ENCODE data around the gene PHLDA3.
"Not testable (repeated sequence)": the region's sequence is repeated elsewhere in the genome, so short reads cannot be mapped to it uniquely, and the experiment has no call there.

Gene PHLDA3

DNA sequence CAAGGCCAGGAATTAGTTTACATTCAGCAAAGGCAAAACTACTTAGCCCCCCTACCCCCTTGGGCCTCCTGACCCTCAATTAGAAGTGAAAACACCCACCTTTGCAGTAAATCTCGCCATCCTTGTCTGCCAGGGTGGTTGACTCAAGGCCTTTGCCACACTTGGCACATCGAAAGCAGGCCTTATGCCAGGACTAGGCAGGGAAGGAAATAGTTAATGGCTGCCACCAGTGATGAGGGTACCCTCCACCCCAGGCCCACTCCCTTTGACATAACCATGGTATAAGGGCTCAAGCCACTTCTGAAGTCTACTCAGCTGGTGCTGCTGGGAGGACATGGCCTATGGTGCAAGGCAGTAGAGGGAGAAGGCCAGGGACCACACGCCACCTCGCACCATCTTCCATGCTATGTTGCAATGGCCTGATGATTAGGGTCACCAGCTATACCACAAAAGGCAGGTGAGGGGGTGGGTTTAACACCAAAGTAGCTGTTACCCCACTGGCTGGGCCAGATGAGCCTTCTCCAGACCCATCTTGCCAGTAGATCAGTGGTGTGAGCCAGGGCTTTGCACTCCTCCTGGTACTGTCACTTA is 16.3 kb upstream of the PHLDA3 start:
- no peak for DNase-seq

DNA sequence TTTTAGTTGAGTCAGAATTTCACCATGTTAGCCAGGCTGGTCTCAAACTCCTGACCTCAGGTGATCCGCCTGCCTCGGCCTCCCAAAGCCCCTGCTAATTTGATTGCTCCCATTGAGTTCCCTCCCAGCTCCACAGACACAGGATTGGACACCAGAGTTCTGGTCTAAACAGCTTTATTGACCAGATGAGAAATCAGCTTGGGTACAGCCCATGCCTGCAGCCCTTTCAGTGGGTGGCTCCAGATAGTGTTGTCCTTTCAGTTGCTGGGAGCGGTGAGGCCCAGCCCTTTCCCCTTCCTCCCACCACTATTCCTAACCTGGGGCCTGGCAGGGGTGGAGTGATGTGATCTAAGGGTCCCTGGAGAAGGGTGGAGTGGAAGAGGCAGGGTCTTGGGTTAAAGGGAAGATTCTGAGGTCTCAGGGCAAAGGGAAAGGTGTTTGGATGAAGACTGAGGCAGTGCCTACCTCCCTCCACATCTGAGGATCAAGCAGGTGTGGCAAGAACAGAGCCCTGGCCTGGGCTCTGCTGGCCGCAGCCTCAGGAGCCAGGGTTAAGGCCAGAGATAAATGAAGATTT is 14.5 kb upstream of the PHLDA3 start:
- no peak for DNase-seq

DNA sequence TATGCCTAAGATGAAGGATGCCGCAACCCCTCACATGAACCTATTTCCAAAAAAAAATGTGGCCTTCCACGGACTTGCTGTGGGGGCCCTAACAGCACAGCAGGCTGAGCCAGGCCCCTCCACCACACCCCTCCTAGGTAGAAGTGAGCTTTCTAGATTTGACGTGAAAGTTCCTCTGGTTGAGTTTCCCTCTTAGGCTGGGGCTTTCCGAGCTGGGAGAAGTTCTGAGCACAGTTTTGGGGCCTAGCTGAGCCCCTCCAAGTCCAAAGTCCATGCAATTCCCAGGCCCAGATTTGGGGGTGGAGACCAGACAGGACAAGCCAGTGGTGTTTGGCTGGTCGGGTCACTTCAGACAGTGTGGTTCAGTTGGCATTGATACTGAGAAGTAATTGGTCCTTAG is 13.8 kb upstream of the PHLDA3 start:
- no peak for DNase-seq

DNA sequence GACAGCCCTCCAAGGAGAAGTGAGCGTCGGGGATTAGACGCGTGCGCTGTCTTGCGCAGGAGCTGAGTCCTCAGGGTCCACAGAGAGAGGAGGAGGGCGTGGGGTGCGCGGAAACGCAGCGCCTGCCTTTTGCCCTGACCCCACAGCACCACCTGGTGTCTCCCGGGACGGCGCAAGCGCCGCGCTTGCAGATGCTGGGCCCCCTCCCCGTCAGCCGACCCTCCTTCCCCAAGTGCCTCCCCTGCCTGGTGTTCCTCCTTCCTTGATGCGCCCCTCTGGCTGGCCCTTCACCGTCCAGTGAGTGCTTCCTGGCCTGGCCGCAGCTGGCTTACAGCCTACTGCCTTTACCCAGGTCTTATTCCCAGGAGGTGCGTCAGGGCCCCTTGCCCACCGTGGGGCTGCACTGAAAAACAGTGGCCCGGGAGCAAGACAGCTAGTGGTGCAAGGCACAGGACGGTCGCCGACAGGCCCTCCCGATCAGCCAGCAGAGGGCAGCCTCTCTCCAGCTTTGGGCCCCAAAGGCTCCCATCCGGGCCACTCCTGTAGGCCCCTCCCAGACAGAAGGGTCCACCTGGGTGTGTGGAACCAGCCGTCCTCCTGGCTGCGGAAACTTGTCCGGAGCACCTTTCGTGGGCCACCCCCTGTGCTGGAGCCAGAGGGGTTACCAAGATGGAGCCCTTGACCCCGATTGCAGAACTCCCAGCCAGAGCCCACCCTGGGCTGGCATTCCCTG is 12.9 kb upstream of the PHLDA3 start:
- DNase-seq = peak; percentile 84

DNA sequence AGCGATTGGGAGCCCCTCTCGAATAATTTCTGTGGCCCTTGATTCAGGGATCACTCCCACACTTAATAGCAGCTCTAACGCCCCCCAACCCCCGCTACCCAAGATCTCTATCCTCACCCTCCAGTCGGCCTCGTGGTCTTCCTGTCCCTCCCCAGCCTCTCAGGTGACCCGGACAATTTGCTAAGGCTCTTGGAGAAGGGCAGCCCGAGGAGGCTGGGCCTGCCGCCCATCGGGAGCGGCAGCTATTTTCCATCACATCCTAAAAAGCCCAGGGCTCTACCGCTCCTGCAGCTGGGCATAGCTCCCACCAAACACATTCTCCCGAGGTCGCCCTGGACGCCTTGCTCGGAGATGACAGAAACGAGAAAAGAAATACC is 12.0 kb upstream of the PHLDA3 start:
- no peak for DNase-seq

DNA sequence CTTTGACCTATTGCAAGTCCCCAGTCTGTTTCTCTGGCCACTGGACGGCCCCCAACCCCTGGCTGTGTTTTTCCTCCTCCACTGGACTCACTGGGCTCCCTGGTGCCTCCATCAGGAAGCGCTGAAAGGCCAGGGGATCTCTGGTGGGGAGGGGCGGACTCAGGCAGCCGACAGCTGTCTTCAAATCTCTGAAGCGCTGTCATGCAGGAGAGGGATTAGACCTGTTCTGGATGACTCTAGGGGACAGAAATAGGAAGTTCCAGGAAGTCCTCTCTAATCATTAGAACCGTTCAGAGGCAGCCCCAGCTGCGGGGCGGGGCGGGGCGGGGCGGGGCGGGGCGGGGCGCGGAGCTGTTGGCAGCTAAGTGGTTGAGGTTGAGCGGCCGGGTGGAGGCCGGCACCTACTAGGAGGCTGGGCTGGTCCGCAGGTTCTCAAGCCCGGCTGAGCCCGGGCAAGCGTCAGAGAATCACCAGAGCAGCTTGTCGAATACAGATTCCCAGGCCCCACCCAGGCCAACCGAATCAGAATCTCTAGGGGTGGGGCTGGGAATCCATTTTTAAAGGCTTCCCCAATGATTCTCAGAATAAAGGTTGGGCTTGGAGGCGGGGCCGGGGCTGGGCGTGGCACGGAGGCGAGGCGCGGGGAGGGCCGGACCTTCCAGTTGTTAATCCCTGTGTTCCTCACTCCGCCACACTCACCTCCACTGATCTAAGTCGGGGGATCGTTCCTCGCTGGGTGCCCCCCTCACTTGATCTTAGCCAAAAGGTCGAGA is 11.4 kb upstream of the PHLDA3 start:
- DNase-seq = peak; percentile 73

DNA sequence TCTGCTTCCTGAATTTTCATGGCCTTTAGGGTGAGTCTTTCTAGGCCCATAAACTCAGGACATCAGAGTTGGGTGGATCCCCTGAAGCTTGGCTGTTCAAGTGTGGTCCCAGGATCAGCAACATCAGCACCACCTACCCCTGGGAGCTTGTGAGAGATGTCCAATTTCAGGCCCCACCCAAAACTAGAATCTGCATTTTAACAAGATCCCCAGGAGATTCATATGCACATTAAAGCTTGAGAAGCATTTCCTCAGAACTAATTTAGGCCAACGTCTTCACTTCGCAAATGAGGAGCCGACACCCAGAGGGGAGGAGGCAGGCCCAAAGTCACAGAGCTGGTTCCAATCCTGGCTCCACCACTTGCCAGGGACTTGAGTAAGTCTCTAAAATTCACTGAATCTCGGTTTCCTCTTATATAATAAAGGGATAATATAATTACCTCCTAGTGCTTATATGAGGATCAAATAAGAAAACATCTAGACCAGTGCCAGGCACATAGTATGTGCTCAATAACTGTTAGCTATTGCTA is 10.3 kb upstream of the PHLDA3 start:
- no peak for DNase-seq

DNA sequence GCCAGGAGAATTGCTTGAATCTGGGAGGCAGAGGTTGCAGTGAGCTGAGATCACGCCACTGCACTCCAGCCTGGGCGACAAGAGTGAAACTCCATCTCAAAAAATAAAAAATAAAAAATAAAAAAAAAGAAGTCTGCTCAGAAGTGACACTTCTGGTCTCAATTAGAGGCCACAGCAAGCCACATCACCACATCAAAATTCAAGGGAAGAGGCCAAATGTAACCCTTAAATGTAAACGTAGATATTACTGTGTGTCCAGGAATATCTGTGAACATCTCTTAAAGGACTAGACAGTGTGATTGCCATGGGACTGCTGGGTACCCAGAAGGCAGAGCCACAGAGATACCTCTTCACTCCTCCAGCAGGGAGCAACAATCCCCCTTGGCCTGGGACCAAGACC is 9.7 kb upstream of the PHLDA3 start:
- DNase-seq = not testable (repeated sequence)

DNA sequence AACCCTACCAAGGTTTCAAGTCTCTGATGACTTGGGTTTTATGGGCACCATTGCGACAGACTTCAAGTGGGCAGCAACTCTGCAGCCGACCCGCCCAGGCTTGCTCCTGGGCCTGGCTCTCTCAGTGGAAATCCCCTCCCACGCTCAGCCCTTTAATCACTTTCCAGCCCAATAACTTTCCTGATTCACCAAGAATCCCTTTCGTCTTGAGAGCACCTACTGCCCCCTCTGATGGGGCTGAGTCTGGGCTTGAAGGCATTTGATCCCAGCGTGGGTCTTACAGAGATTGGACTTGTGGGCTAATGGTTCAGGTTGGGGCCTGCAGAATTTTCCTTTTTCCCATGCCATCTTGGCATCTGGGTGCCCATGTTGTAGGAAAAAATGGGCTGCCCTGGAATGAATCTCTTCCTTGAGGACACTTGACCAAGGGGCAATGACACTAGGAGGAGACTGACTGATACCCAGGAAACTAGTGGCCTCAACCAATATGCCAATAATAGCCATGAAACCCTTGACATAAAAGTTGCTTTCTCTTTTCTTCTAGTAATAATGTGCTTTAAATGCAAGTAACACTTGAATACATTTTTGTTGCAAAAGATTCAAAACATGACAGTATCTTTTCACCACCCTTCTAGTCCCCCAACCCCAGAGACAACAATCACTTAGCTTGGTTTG is 7.8 kb upstream of the PHLDA3 start:
- no peak for DNase-seq

DNA sequence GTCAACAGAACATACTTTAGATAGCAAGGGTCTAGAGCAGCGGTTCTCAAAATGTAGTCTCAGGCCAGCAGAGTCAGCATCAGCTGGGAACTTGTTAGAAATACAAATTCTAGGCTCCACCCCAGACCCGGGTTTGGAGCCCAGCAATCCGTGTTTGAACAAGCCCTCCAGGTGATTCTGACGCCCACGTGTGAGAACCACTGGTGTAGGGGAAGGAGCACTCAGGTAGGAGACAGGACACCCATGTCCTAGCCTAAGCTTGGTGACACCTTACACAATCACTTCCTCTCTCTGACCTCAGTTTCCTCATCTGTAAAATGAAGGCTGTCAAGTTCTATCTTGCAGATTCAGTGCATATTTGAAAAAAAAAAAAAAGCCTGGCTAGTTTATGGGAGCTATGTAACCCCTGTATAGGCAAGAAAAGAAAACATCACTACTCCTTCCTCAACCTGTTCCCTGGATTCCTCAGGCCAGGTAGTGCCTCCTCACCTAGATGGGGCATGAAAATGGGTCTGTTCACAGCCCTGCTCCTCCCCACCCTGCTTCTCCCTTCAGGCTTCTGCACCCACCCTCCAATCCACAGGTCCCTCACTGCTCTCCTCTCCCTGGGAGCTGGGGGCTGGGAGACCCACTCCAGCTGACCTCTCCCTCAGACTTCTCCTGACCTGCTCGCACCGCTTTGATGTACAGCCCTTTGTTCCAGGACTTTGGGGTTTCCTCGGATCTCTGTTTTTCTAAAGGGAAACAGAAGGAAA is 7.1 kb upstream of the PHLDA3 start:
- no peak for DNase-seq

DNA sequence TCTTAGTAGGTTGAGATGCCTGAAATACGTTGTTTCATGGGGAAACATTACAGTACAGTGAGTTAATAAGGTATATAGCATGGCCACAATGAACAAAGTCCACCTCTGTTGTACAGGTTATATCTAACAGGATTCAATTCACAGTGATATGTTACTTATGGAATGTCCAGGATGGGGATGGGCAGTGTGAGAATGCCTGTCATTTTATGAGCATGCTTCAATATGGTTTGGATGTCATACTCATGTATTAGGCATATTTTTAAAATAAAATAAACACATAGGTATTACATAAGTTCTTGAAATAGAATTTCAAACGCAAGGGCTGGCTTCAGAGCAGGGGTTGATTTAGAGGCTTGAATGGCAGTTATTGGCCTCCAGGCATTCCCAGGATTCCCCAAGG is 6.1 kb upstream of the PHLDA3 start:
- no peak for DNase-seq

DNA sequence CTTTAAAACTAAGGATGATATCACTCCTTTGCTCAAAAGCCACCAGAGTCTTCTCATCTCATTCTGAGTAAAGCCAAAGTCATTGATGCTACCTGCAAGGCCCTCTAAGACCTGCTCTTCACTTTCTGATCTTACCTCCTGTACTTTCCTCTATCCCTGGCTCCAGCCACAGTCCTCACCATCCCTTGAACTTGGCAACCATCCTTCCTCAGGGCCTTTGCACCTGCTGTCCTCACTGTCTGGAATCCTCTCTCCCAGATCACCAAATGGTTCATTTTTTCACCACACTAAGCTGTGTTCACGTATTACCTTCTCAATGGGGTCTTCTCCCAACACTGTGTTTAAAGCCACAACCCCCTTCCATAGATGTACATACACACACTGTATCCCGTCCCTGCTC is 4.3 kb upstream of the PHLDA3 start:
- no peak for DNase-seq

DNA sequence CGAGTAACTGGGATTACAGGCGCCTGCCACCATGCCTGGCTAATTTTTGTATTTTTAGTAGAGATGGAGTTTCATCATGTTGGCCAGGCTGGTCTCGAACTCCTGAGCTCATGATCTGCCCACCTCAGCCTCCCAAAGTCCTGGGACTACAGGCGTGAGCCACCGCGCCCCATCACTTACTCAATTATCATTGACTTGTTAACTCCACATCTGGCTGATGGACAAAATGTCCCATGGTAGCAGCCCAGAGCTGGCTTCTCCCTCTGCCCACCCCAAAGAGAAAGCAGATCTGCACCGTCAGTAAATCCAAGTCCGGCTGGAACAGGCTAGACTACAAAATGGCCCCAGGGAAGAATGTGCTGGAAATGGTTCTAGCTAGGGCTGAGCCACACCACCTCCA is 3.3 kb upstream of the PHLDA3 start:
- DNase-seq = not testable (repeated sequence)

DNA sequence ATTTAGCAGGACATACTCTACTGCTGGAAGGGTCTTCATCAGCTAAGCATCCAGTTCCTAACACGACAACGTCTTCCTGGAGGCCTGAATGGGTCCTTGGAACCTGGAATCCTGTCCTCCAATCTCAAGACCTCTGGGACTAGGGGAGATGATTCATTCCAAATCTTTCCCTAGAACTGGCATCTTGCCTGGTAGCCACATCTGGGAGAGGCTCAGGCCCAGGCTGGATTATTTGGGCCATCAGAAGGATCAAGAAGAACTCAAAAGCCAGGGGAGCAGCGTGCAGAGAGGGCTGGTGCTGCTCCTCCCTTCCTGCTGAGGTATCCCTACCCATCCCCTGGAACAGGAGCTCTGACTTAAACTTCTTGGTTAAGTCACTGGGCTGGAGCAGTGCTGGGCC is 2.8 kb upstream of the PHLDA3 start:
- no peak for DNase-seq

DNA sequence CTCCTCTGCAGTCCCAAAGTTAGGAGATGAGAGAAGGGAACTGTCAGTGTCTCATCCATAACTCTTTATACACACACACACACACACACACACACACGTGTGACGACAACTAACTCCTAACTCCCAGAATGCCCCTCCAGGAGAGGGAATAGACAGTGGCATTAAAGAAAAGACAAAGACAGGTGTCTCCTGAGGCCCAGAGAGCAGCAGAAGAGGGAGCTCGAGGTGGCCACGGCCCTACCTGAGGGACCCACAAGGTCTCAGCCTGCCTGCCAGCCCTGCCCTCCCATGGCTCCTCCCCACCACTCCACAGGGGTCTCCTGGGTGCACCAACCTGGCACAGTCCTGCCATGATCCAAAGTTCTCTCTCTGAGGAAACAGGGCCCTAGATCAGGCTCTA is 1.6 kb upstream of the PHLDA3 start:
- DNase-seq = no peak

DNA sequence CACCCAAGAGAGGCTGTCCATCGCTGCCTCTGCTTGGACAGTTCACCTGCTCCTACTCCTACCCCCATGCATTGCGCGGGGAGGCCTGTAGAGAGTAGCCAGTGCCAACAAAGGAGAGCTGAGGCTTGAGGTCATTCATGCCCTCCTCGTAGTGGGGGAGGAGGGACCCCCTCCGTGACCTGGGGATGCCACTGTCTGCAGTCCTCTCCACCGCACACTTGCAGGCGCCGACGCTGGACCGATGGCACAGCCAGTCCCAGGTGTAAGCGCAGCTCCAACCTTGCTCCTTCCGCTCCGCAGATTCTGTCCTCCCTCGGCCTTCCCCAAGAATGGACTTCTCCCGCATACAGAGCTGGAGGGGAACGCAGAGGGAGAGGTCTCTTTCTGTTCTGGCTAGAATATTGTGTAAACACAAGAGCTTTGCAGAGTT is 672 bp upstream of the PHLDA3 start:
- no peak for DNase-seq

DNA sequence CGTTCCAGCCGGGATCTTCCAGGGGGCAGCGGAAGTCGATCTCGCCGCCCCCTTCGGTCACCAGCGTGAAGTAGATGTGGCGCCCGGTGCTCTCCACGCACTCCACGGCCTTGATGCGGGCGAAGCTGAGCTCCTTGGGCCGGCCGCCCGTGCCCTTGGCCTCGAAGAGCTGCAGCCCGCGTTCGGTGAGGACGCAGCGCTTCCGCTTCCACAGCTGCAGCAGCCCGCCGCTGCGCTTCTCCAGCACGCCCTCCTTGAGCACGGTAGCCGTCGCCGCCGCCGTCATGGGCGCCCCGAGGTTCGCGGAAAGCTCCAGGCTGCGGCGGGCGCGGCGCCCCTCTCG is 516 bp downstream of the PHLDA3 start:
- no peak for DNase-seq

DNA sequence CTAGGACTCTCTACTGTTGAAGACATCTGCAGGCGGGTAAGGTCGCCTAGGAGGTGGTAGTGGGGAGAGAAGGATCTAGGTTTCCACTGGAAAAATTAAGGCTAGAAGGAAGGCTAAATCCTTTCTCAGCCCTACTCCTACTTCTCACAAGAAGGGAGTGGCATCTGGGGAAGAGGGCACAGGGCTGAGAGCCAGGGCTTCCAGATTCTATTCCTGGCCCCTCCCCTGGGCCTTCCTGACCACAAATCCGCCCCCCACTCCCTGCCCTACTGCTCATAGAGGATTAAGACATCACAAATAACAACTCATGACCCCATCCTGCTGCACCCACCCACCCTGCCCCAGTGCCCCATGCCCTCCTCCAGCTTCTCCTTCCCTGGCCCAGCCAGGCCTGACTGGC is 2.5 kb downstream of the PHLDA3 start:
- no peak for DNase-seq

DNA sequence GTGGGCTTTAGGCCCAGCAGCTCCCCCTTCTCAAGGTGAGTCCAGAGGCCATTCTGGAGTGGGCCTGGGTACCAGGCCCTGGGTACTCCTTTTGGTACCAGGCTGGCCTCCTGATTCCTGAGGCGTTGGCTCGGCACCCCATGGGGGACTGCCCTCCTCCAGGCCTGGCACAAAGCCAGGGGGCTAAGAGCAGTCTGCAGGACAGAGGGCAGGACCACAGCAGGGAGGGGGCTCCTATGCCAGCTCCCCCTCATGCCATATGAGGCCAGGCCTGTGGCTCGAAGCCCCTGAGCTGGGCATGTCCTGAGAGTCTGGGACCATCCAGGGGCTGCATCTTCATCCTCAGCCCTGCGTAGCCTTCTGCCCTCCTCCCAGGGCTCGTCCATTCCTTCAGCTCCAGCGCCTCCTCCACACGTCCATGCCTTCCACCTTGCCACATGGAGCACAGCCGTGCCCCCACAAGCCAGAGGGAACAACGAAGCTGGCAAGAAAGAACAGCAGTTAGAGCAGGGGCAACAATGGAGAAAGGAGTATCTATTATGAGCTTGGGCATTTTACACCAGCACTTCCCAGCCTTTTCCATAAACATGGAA is 3.2 kb downstream of the PHLDA3 start:
- DNase-seq = no peak

DNA sequence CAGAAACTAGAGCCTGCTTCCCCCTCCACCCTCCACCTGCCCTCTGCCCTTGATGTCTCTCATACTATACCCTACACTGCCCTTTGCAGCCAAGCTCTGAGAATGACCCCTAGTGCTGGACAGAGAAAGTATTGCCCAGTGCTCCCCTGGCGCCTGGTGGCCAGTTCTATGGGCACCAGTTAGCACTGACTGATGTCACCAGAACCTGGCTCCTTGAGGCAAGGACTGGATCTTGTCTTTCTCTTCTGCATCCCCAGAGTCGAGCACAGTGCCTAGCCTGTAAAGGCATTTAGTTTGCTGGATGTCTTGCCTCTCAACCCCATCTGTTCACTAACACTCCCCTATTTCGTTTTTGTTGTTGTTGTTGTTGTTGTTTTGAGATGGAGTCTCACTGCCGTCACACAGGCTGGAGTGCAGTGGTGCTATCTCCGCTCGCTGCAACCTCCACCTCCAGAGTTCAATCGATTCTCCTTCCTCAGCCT is 5.9 kb downstream of the PHLDA3 start:
- DNase-seq = no peak

DNA sequence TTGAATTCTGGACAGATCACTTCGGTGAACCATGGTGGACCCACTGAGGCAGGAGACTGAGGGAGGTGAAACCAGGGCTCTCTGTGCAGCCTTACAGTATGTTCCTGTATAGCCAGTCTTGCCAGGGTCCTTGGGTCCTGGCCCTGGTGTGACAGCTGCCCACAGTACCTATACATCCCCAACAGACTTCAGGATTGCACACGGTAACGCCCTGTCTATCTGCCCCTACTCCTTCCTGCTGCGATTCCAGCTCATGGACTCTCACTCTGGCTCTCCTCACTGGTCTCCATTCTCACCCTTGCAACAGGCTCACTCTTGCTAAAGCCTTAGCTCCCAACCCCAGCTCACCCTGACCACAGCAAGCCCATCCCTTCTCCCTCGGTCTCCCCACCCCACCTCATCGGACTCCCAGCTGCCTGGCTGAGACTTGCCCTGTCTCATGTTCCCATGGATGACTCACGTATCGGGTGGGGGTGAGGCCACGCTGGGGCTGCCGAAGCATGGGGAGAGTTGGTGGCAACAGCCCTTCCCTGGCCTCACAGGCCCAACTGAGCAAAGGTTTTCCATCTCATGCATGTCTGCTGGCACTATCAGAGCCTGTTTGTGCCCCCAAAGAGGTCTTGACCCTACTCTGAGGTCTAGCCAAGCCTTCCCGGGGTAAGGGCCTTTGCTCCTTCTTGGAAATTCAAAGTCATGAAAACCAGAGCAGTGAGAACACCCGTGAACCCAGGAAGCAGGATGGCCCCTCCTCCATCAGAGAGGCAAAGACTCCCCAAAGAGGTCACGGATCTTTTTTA is 7.1 kb downstream of the PHLDA3 start:
- no peak for DNase-seq

All from CD4-positive, alpha-beta T cell treated with Interleukin-17A for 1 hour (primary cell).